Transverse colon (tissue), 4 donors: ENCODE results near the gene MEN1. TPM values are rescaled to one million over a fixed set of nuclear protein-coding genes. Genes with fewer than 3 reads are reported as not detected.

Experiments used
- DNase-seq: peaks from one replicate; pipeline ENCODE4 v3.0.0-alpha.2; 2019
- H3K27ac ChIP-seq, 4 donors: fragments of 200-600 bp; sonication (generic); 2 replicates each; pipeline ENCODE4 v1.5.1; 2016 to 2018; ENCODE audit warnings: inconsistent platforms in 4 of 4
- H3K27me3 ChIP-seq: fragments of 200-600 bp; sonication (generic); 2 replicates; pipeline ENCODE4 v1.5.1; 2017; ENCODE audit warnings: inconsistent platforms
- H3K36me3 ChIP-seq, 4 donors: fragments of 200-600 bp; sonication (generic); 2 replicates each; pipeline ENCODE4 v1.5.1; 2017 to 2019; ENCODE audit warnings: inconsistent platforms in 4 of 4
- H3K4me1 ChIP-seq, 4 donors: fragments of 200-600 bp; sonication (generic); 2 replicates each; pipeline ENCODE4 v1.5.1; 2017 to 2020; ENCODE audit warnings: inconsistent platforms in 4 of 4
- H3K4me3 ChIP-seq, 4 donors: fragments of 200-600 bp; sonication (generic); 1 replicate in 1 of 4; 2 replicates in 3 of 4; pipeline versions ENCODE4 v1.5.1 to v1.6.1; 2017 to 2019; ENCODE audit warnings: inconsistent platforms in 4 of 4
- H3K9me3 ChIP-seq, 2 donors: fragments of 200-600 bp; sonication (generic); 2 replicates each; pipeline ENCODE4 v1.5.1; 2017 to 2019; ENCODE audit warnings: inconsistent platforms in 2 of 2
- CTCF ChIP-seq, 5 experiments: fragments of 200-600 bp in 3 of 5; fragments of 450-650 bp in 2 of 5; sonication (generic) in 3 of 5; IDR thresholded peaks; 1 replicate in 2 of 5; 2 replicates in 3 of 5; pipeline ENCODE4 v1.5.1; 2016 to 2017; ENCODE audit warnings: antibody characterized with exemption in 5 of 5, inconsistent platforms in 3 of 5, mild to moderate bottlenecking in 2 of 5, moderate library complexity in 1 of 5
- EP300 ChIP-seq: sonication (generic); formaldehyde crosslinking; IDR thresholded peaks from one replicate; pipeline ENCODE4 v1.6.1; 2017; ENCODE audit warnings: antibody characterized with exemption, low read depth
- POLR2A ChIP-seq: fragments of 450-650 bp; IDR thresholded peaks from one replicate; pipeline ENCODE4 v1.6.1; 2016; ENCODE audit warnings: antibody characterized with exemption, mild to moderate bottlenecking, moderate library complexity
- POLR2AphosphoS5 ChIP-seq, 3 donors: sonication (generic); formaldehyde crosslinking; IDR thresholded peaks; one replicate each; pipeline ENCODE4 v1.6.1; 2016; ENCODE audit warnings: antibody characterized with exemption in 3 of 3
- WGBS, 2 donors: methylation state at CpG; one replicate each; pipeline ENCODE4 v1.1.5; 2018; ENCODE audit warnings: low coverage in 1 of 2; 5-methylcytosine and 5-hydroxymethylcytosine counted together
- in situ Hi-C, 4 donors: fragments of 200-750 bp; cut with MboI; loops; one replicate each; pipeline versions ENCODE4 v1.15.0 to v1.15.1; 2017; ENCODE audit warnings: low sequenced_read_pairs in 3 of 4, low pct_ligation_motif_present in 1 of 4, low pct_unique_long_range_greater_than_20kb in 1 of 4
- intact Hi-C: fragments of 100-400 bp; cut with DNase I; formaldehyde crosslinking; loops from one replicate; pipeline ENCODE4 v1.15.1; 2023; ENCODE audit warnings: low total_unique reads
- total RNA-seq, 4 donors: library from RNA; depleted of rRNA; stranded (reverse); fragments of >200 nt; gene quantifications; one replicate each; pipeline ENCODE4 v1.1.0, GENCODE V29; 2016

MEN1 gene
- total RNA-seq, 4 donors from 2014 or later, result 19.5 to 30.3 (median 25.4) TPM

GRCh38 chr11:64849598-64850356 is 39.4 kb upstream of the MEN1 start:
- H3K9me3 ChIP-seq, result no peaks in the 10 kb centered on the region
- no peak overlapping the region for H3K4me3 ChIP-seq
- DNase-seq, result no peak
- no peaks in the 10 kb centered on the region for H3K27me3 ChIP-seq
- TF ChIP-seq POLR2A (no peak), CTCF (IDR thresholded peaks at IDR 0.05) (no peak)
- WGBS, 2 donors, result 76% methylated on average over 19 of the region's 19 CpGs; no CpG with 5 or more reads in 1 of the 2 donors
- in situ Hi-C loops, result loop anchor here (5.0 to 10.0 kb wide), 3 partner anchors 33 to 45 kb away; no protein-coding TSS in a partner anchor
- H3K27ac ChIP-seq, result peak overlapping the region; percentile 66 to 96 (median 94)
- H3K4me1 ChIP-seq, result peaks cover 34 to 79% (median 50%) of the 10 kb centered on the region in 4 donors
- H3K36me3 ChIP-seq, result no peaks in the 10 kb centered on the region
- intact Hi-C loops, result loop anchor here (5.0 kb wide), 1 partner anchor 48 kb away; no protein-coding TSS in a partner anchor

- no peaks in the 10 kb centered on the region for H3K36me3 ChIP-seq
- intact Hi-C loops (loop anchor here (5.0 kb wide), 1 partner anchor 48 kb away; no protein-coding TSS in a partner anchor), in situ Hi-C loops (loop anchor here (5.0 to 10.0 kb wide), 3 partner anchors 33 to 46 kb away; no protein-coding TSS in a partner anchor)
- TF ChIP-seq POLR2A (peak; percentile 40), CTCF (IDR thresholded peaks at IDR 0.05) (peak in 3 of 5 experiments; percentile 18 to 61 (median 24)), EP300 (no peak), POLR2AphosphoS5 (IDR thresholded peaks at IDR 0.05) (peak in 2 of 3 donors; percentile 35 to 71)
- no peaks in the 10 kb centered on the region for H3K27me3 ChIP-seq
- peak overlapping the region; percentile 66 to 96 (median 94) for H3K27ac ChIP-seq
- H3K4me3 ChIP-seq, result no peak overlapping the region
- WGBS, 2 donors, result 75% methylated on average over 16 of the region's 16 CpGs; no CpG with 5 or more reads in 1 of the 2 donors
- peak; percentile 89 for DNase-seq
- no peaks in the 10 kb centered on the region for H3K9me3 ChIP-seq
- peaks cover 26 to 73% (median 46%) of the 10 kb centered on the region in 4 donors for H3K4me1 ChIP-seq
These were observed 38.7 kb upstream of the MEN1 start for GRCh38 chr11:64848826-64849597.

- DNase-seq, result no peak
- TF ChIP-seq CTCF (IDR thresholded peaks at IDR 0.05) (no peak), POLR2AphosphoS5 (IDR thresholded peaks at IDR 0.05) (no peak), EP300 (no peak), POLR2A (no peak)
- WGBS, 2 donors, result 74% methylated on average over 6 of the region's 6 CpGs; no CpG with 5 or more reads in 1 of the 2 donors
- in situ Hi-C loops (loop anchor here (5.0 to 10.0 kb wide), 3 partner anchors 34 to 46 kb away; no protein-coding TSS in a partner anchor), intact Hi-C loops (loop anchor here (5.0 kb wide), 1 partner anchor 49 kb away; no protein-coding TSS in a partner anchor)
- Histone ChIP-seq H3K27me3 (no peaks in the 10 kb centered on the region), H3K4me3 (no peak overlapping the region), H3K9me3 (no peaks in the 10 kb centered on the region), H3K4me1 (peaks cover 26 to 67% (median 44%) of the 10 kb centered on the region in 4 donors), H3K27ac (peak overlapping the region; percentile 66 to 96 (median 94)), H3K36me3 (no peaks in the 10 kb centered on the region)
These were observed 38.0 kb upstream of the MEN1 start for GRCh38 chr11:64848214-64848825.
